ENCODE data around the gene SLC10A4. TPM values are rescaled to one million over a fixed set of nuclear protein-coding genes. Genes with fewer than 3 reads are reported as not detected.

SLC10A4 gene
- total RNA-seq, 2 experiments from 2014 or later: not detected

GRCh38 chr4:48470570-48470969 is 12.6 kb upstream of the SLC10A4 start:
- TF ChIP-seq CTCF (IDR thresholded peaks at IDR 0.05): no peak
- Mint-ChIP-seq H3K36me3 (ENCODE audit: low read depth) (no peaks in the 10 kb centered on the region), H3K4me1 (ENCODE audit: low read depth) (no peaks in the 10 kb centered on the region), H3K4me3 (no peak overlapping the region), H3K27me3 (peaks cover 7% of the 10 kb centered on the region), H3K9me3 (no peaks in the 10 kb centered on the region), H3K27ac (no peak overlapping the region)
- ChIA-PET POLR2A (no interaction called here), CTCF (interaction anchor here (0.7 kb wide), 1 partner anchor 32 kb away, joined by 3 read pairs; no protein-coding TSS in a partner anchor)
- DNase-seq: no peak
- ATAC-seq: no peak
- intact Hi-C loops (cut with micrococcal nuclease): no loop called here

GRCh38 chr4:48472794-48473193 is 10.3 kb upstream of the SLC10A4 start:
- intact Hi-C loops (cut with micrococcal nuclease): no loop called here
- Mint-ChIP-seq H3K27me3 (peaks cover 12% of the 10 kb centered on the region), H3K9me3 (no peaks in the 10 kb centered on the region), H3K4me1 (ENCODE audit: low read depth) (no peaks in the 10 kb centered on the region), H3K4me3 (no peak overlapping the region), H3K27ac (no peak overlapping the region), H3K36me3 (ENCODE audit: low read depth) (no peaks in the 10 kb centered on the region)
- ATAC-seq (no peak), DNase-seq (no peak)
- ChIA-PET CTCF (interaction anchor here (1.0 kb wide), 1 partner anchor 10 kb away, joined by 3 read pairs; the partner anchor contains the start of gene SLC10A4), POLR2A (no interaction called here)
- TF ChIP-seq CTCF (IDR thresholded peaks at IDR 0.05): no peak

- Mint-ChIP-seq H3K9me3 (no peaks in the 10 kb centered on the region), H3K36me3 (ENCODE audit: low read depth) (no peaks in the 10 kb centered on the region), H3K4me3 (no peak overlapping the region), H3K27ac (no peak overlapping the region), H3K27me3 (peaks cover 12% of the 10 kb centered on the region), H3K4me1 (ENCODE audit: low read depth) (no peaks in the 10 kb centered on the region)
- intact Hi-C loops (cut with micrococcal nuclease): no loop called here
- CTCF ChIA-PET: interaction anchor here (1.2 to 1.8 kb wide), 6 partner anchors 8 to 469 kb away, joined by 3 to 6 read pairs (median 4); no protein-coding TSS in a partner anchor
- TF ChIP-seq CTCF (IDR thresholded peaks at IDR 0.05): no peak
- DNase-seq (no peak), ATAC-seq (no peak)
- POLR2A ChIA-PET: no interaction called here
Measured at GRCh38 chr4:48475770-48476169, 7.4 kb upstream of the SLC10A4 start.

- Mint-ChIP-seq H3K27ac (no peak overlapping the region), H3K4me3 (no peak overlapping the region), H3K4me1 (ENCODE audit: low read depth) (peaks cover 2% of the 10 kb centered on the region), H3K27me3 (peaks cover 34% of the 10 kb centered on the region), H3K9me3 (no peaks in the 10 kb centered on the region), H3K36me3 (ENCODE audit: low read depth) (no peaks in the 10 kb centered on the region)
- TF ChIP-seq CTCF (IDR thresholded peaks at IDR 0.05): no peak
- no peak for ATAC-seq
- no peak for DNase-seq
- ChIA-PET CTCF (no interaction called here), POLR2A (no interaction called here)
- intact Hi-C loops (cut with micrococcal nuclease): no loop called here
Measured at GRCh38 chr4:48478273-48478672, 4.9 kb upstream of the SLC10A4 start.

GRCh38 chr4:48481581-48481980 is 1.6 kb upstream of the SLC10A4 start:
- H3K36me3 Mint-ChIP-seq (ENCODE audit: low read depth): no peaks in the 10 kb centered on the region
- peaks cover 51% of the 10 kb centered on the region for H3K27me3 Mint-ChIP-seq
- H3K4me1 Mint-ChIP-seq (ENCODE audit: low read depth): peaks cover 9% of the 10 kb centered on the region
- H3K9me3 Mint-ChIP-seq: no peaks in the 10 kb centered on the region
- ATAC-seq (no peak), DNase-seq (no peak)
- CTCF ChIA-PET: interaction anchor here (1.1 kb wide), 1 partner anchor 64 kb away, joined by 3 read pairs; no protein-coding TSS in a partner anchor
- H3K27ac Mint-ChIP-seq: no peak overlapping the region
- POLR2A ChIA-PET: no interaction called here
- no peak overlapping the region for H3K4me3 Mint-ChIP-seq
- TF ChIP-seq CTCF (IDR thresholded peaks at IDR 0.05): no peak
- intact Hi-C loops (cut with micrococcal nuclease): no loop called here

Measured in activated CD8-positive, alpha-beta T cell treated with anti-CD3 and anti-CD28 coated beads for 36 hours (primary cell).